Stimulated activated CD4-positive, alpha-beta T cell treated with anti-CD3 and anti-CD28 coated beads, Interleukin-4, amount 100 ng/mL, for 48 hours (primary cell): ENCODE data around the gene SNX32.

Source experiments
- DNase-seq, 2 donors: peaks; one replicate each; pipeline ENCODE4 v3.0.0-alpha.2; 2020; ENCODE audit warnings: low read depth in 2 of 2

The SNX32 gene

GRCh38 chr11:65854852-65855837, 21.4 kb downstream of the SNX32 start:
- no peak for DNase-seq

GRCh38 chr11:65855927-65856363, 22.2 kb downstream of the SNX32 start:
- no peak for DNase-seq

- peak; percentile 75 to 82 for DNase-seq
Measured at GRCh38 chr11:65856689-65857499, 23.1 kb downstream of the SNX32 start.

- DNase-seq = peak in 1 of 2 donors; percentile 54
Measured at GRCh38 chr11:65857500-65857852, 23.7 kb downstream of the SNX32 start.

- DNase-seq = peak; percentile 95 to 97
Measured at GRCh38 chr11:65857853-65858680, 24.3 kb downstream of the SNX32 start, which contains the start of gene CFL1. TSS of gene CFL1 (minus strand) at chr11:65858180. CDS start at chr11:65858099, 81 bp downstream.

GRCh38 chr11:65858681-65859087, 24.9 kb downstream of the SNX32 start:
- DNase-seq = no peak

DNA sequence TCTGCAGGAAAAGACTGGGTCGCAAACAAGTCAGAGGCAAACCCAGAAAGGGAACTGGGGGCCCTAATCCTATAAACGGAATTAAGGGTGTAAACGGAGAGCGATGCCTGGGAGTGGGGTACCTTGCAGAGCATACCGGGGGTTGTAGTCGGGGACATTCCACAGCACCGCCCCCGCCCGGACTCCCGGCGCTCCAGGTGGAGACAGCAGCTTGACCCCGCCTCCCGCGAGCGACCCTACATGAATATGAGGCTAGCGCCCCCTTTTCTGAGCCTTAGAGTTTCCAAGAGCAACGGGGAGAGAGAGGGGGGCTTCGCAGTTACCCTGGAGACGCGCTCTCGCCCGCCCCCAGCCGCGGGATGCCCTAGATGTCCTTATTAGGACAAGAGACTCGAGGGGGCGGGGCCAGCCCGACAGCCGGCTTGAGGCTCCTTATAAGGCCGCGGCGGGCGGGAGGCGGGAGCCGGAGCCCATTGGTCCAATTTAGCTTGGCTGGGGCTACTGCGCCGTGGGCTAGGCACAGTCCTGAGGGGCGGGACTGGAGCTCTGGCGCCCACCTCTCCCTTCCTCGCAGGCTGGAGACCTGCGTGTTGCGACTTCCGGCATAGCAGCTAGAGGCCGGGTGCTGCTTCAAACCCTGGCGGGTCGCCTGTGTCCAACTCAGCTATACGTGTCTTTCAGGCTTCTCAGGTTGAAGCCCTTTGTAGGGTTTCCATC, 25.5 kb downstream of the SNX32 start:
- DNase-seq = peak; percentile 97 to 99

DNA sequence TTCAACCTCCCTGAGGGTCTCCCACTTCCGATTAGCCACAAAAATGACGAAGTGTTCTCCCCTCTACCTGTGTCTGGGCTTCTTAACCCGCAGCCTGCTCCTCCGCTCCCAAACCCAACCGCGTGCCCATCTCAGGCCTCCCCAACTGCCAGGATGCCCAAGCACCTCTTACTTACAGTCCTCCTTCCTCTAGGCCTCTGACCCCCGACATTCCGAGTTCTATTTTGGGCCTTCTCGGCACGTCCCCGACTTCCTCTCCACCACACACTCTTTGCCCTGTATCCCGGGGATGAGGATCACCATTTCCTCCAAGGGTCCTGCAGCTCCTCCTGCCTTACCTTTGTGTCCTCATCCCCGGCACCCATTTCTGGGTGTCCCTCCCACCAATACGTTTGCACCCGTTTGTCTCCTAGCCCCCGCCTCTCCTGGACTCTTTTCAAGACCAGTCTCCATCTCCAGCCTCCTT, 26.1 kb downstream of the SNX32 start:
- DNase-seq = peak in 1 of 2 donors; percentile 41

- peak; percentile 94 to 95 for DNase-seq
Measured at GRCh38 chr11:65860278-65861164, 26.8 kb downstream of the SNX32 start, which contains the start of gene MUS81. TSS of gene MUS81 (plus strand) at chr11:65860433. CDS start at chr11:65860754, 321 bp downstream.

GRCh38 chr11:65861165-65861505, 27.4 kb downstream of the SNX32 start:
- DNase-seq = no peak

- DNase-seq = no peak
Measured at GRCh38 chr11:65861533-65862183, 27.9 kb downstream of the SNX32 start.

DNA sequence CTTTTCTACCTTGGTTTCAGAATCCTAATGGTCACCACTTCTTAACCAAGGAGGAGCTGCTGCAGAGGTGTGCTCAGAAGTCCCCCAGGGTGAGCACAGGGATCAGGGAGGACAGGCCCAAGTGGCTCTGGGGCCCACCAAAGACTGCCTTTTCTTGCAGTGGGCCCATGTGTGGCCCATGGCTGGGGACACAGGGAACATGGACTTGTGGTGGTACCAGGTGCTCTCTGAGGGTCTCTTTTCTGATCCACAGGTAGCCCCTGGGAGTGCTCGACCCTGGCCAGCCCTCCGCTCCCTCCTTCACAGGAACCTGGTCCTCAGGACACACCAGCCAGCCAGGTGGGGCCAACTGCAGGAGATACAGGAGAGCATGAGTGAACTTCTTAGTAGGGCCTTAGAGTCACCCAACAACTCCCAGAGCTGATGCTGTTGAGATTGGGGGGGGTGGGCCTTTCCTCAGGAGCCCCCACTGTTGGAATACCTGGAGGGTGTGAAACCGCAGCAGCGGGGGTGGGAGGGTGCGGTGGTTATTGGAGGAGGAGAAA, 28.5 kb downstream of the SNX32 start:
- DNase-seq = no peak

- no peak for DNase-seq
Measured at GRCh38 chr11:65862941-65863888, 29.5 kb downstream of the SNX32 start.

- DNase-seq = no peak
Measured at GRCh38 chr11:65863889-65864705, 30.3 kb downstream of the SNX32 start.

DNA sequence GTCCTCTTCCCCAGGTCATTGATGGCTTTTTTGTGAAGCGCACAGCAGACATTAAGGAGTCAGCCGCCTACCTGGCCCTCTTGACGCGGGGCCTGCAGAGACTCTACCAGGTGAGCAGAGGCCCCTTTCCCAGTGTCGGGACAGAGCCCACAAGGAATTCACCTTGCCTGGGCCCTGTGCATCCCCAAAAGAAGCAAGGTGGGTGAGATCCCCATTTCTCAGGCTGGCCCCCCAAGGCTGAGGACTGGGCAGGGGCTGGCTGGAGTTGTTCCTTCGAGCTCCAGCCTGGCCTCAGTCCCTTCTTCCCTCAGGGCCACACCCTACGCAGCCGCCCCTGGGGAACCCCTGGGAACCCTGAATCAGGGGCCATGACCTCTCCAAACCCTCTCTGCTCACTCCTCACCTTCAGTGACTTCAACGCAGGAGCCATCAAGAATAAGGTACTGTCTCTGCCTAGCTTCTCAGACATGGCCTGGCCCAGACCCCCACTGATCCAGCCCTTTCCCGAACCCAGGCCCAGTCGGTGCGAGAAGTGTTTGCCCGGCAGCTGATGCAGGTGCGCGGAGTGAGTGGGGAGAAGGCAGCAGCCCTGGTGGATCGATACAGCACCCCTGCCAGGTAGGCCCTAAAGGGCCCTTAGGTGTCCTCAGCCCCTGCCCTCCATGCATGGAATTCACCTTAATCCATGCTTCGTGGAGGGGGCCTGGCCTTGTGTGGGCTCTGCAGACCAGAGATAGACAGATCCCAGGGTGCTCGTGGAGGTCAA, 31.1 kb downstream of the SNX32 start:
- DNase-seq = no peak

DNA sequence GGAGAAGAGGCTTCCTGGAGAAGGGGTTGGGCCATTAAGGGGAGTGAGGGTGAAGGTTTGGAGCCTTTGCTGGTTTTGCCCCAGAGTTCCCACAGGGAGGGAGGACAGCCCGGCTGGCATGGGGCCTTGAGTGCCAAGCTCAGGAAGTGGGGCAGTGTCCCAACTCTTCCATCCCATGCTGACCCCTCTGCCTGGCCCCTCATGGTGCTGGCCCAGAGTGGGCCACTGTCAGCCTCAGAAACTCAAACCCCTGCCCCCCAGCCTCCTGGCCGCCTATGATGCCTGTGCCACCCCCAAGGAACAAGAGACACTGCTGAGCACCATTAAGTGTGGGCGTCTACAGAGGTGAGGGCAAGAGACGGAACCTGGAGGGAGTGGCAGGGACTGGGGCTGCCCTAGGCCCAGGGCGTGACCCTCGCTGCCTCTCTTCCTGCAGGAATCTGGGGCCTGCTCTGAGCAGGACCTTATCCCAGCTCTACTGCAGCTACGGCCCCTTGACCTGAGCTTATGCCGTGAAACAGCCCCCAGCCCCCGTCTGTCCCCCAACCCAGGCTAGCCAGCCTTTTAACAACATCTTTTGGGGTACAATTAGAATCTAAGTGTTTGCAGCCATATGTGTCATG, 31.9 kb downstream of the SNX32 start:
- DNase-seq = no peak
